B cell (primary cell): ENCODE results near the gene ANKDD1B. TPM values are rescaled to one million over a fixed set of nuclear protein-coding genes. Genes with fewer than 3 reads are reported as not detected.

Experiments used
- ATAC-seq: fragments of 200-7000 bp; cut with Tn5 transposase; one replicate; pipeline ENCODE4 v1.10.0; 2021; ENCODE audit warnings: low read depth, mild to moderate bottlenecking, moderate number of reproducible peaks, moderate library complexity
- CTCF ChIA-PET: fragments of 350-600 bp; sonication (Branson Sonifier 250); formaldehyde crosslinking; loops from one replicate; lab custom pipeline; 2021; ENCODE audit warnings: antibody characterized with exemption, inconsistent platforms; lab: Charles Lee
- POLR2A ChIA-PET: fragments of 350-600 bp; sonication (Branson Sonifier 250); formaldehyde crosslinking; loops from one replicate; lab custom pipeline; 2021; ENCODE audit warnings: antibody characterized with exemption; lab: Charles Lee
- DNase-seq: peaks from one replicate; pipeline ENCODE4 v3.0.0; 2013
- H2AFZ ChIP-seq: 2 replicates; pipeline ENCODE4 v1.6.1; 2012; ENCODE audit warnings: mild to moderate bottlenecking, low read depth, low read length; ENCODE audit not compliant: insufficient read depth, poor library complexity, severe bottlenecking
- H3K27ac ChIP-seq, 2 donors: 1 replicate in 1 of 2; 2 replicates in 1 of 2; pipeline ENCODE4 v1.5.1; 2012 to 2013; ENCODE audit warnings: low read length in 2 of 2, mild to moderate bottlenecking in 2 of 2, moderate library complexity in 1 of 2
- H3K27me3 ChIP-seq, 4 experiments: fragments of 200-600 bp in 1 of 4; sonication (generic) in 1 of 4; replicated peaks in 1 of 4; 1 replicate in 2 of 4; 2 replicates in 2 of 4; pipeline versions ENCODE4 v1.6.1 to v1.7.0; 2013 to 2016; ENCODE audit warnings: low read length in 3 of 4, mild to moderate bottlenecking in 2 of 4, mixed read lengths in 1 of 4, moderate library complexity in 1 of 4; ENCODE audit not compliant: insufficient read depth in 4 of 4, control insufficient read depth in 3 of 4; ENCODE audit errors: control extremely low read depth in 1 of 4
- H3K36me3 ChIP-seq, 2 experiments: replicated peaks in 1 of 2; 1 replicate in 1 of 2; 2 replicates in 1 of 2; pipeline versions ENCODE4 v1.6.1 to v1.7.1; 2013; ENCODE audit warnings: low read length in 1 of 2; ENCODE audit not compliant: insufficient read depth in 2 of 2, control insufficient read depth in 1 of 2; ENCODE audit errors: control extremely low read depth in 1 of 2, extremely low read depth in 1 of 2
- H3K4me1 ChIP-seq, 2 donors: fragments of 200-600 bp in 1 of 2; sonication (generic) in 1 of 2; 1 replicate in 1 of 2; 2 replicates in 1 of 2; pipeline versions ENCODE4 v1.5.1 to v1.6.1; 2013 to 2017; ENCODE audit warnings: low read length in 2 of 2; ENCODE audit not compliant: control insufficient read depth in 2 of 2, insufficient read depth in 2 of 2
- H3K4me2 ChIP-seq: replicated peaks from 2 replicates; pipeline ENCODE3; 2012; ENCODE audit warnings: mild to moderate bottlenecking, low read depth, low read length; ENCODE audit not compliant: poor library complexity, severe bottlenecking
- H3K4me3 ChIP-seq, 5 experiments: fragments of 200-600 bp in 1 of 5; sonication (generic) in 1 of 5; 1 replicate in 3 of 5; 2 replicates in 2 of 5; pipeline versions ENCODE4 v1.5.1 to v1.7.0; 2011 to 2016; ENCODE audit warnings: low read length in 4 of 5, mild to moderate bottlenecking in 4 of 5, low read depth in 2 of 5, control low read depth in 1 of 5, moderate library complexity in 1 of 5; ENCODE audit not compliant: insufficient read depth in 1 of 5; ENCODE audit errors: control extremely low read depth in 1 of 5, extremely low read depth in 1 of 5
- H3K79me2 ChIP-seq: fragments of 200-600 bp; sonication (generic); one replicate; pipeline ENCODE4 v1.6.0; 2016; ENCODE audit warnings: low read length; ENCODE audit not compliant: control insufficient read depth, insufficient read depth
- H3K9ac ChIP-seq: fragments of 200-600 bp; sonication (generic); 2 replicates; pipeline ENCODE4 v1.6.1; 2017; ENCODE audit warnings: mild to moderate bottlenecking, low read length, moderate library complexity
- H3K9me3 ChIP-seq, 3 donors: one replicate each; pipeline versions ENCODE4 v1.6.1 to v1.7.1; 2013; ENCODE audit warnings: low read length in 2 of 3; ENCODE audit not compliant: control insufficient read depth in 2 of 3, insufficient read depth in 1 of 3; ENCODE audit errors: control extremely low read depth in 1 of 3
- H4K20me1 ChIP-seq: 2 replicates; pipeline ENCODE4 v1.6.0; 2012; ENCODE audit warnings: mild to moderate bottlenecking, low read length; ENCODE audit not compliant: insufficient read depth, control insufficient read depth, poor library complexity, severe bottlenecking
- H3K27ac Mint-ChIP-seq: one replicate; pipeline ENCODE4 v1.8.0; 2021; ENCODE audit warnings: mixed read lengths
- H3K27me3 Mint-ChIP-seq: one replicate; pipeline ENCODE4 v1.8.0; 2021; ENCODE audit warnings: mixed read lengths
- H3K4me1 Mint-ChIP-seq: one replicate; pipeline ENCODE4 v1.8.0; 2021; ENCODE audit warnings: mixed read lengths
- H3K4me3 Mint-ChIP-seq: one replicate; pipeline ENCODE4 v1.8.0; 2021; ENCODE audit warnings: mixed read lengths
- H3K9me3 Mint-ChIP-seq: one replicate; pipeline ENCODE4 v1.8.0; 2022; ENCODE audit warnings: mixed read lengths; ENCODE audit not compliant: insufficient read depth
- CTCF ChIP-seq: fragments of 200-600 bp; IDR thresholded peaks from one replicate; pipeline ENCODE4 v1.8.0; 2022; ENCODE audit warnings: antibody characterized with exemption, mild to moderate bottlenecking
- EZH2 ChIP-seq: IDR thresholded peaks from 2 replicates; pipeline ENCODE4 v1.6.1; 2012; ENCODE audit warnings: borderline replicate concordance, low read depth, mild to moderate bottlenecking, moderate library complexity, low read length; ENCODE audit not compliant: insufficient read depth, poor library complexity, severe bottlenecking
- WGBS: methylation state at CpG from one replicate; pipeline ENCODE4 v1.1.5; 2013; ENCODE audit warnings: missing lambda C conversion rate; ENCODE audit not compliant: insufficient coverage; 5-methylcytosine and 5-hydroxymethylcytosine counted together
- intact Hi-C: fragments of 100-400 bp; cut with micrococcal nuclease; formaldehyde crosslinking; loops from one replicate; pipeline ENCODE4 v1.10.0; 2022
- polyA plus RNA-seq: library from polyadenylated mRNA; depleted of rRNA; stranded (reverse); fragments of >200 nt; gene quantifications from 2 replicates; pipeline ENCODE4 v1.2.3, GENCODE V29; 2012
- total RNA-seq, 2 donors: library from RNA; stranded (reverse); fragments of 120-200 nt in 1 of 2; gene quantifications; 1 replicate in 1 of 2; 2 replicates in 1 of 2; pipeline versions ENCODE4 v1.2.3 to v1.2.4, GENCODE V29; 2013 to 2022

ANKDD1B gene
- total and polyA plus RNA-seq, 2 donors (not counting 1 experiment from before 2014, with no cell fraction given): 0.30 to 1.1 TPM

GRCh38 chr5:75707911-75708509 lies 96.8 kb downstream of the ANKDD1B start:
- H3K9me3 ChIP-seq: no peaks in the 10 kb centered on the region
- H3K4me1 ChIP-seq: no peaks in the 10 kb centered on the region
- TF ChIP-seq CTCF (no peak), EZH2 (no peak)
- no peak overlapping the region for H3K27ac Mint-ChIP-seq
- no peak for ATAC-seq
- CTCF ChIA-PET: no interaction called here
- H3K36me3 ChIP-seq: peaks cover 13 to 35% of the 10 kb centered on the region in 2 experiments
- H2AFZ ChIP-seq: no peak overlapping the region
- H3K4me2 ChIP-seq: no peak overlapping the region
- peaks cover 5% of the 10 kb centered on the region for H4K20me1 ChIP-seq
- no peak for DNase-seq
- H3K79me2 ChIP-seq: peaks cover 25% of the 10 kb centered on the region
- no peak overlapping the region for H3K9ac ChIP-seq
- no peaks in the 10 kb centered on the region for H3K27me3 Mint-ChIP-seq
- H3K4me3 ChIP-seq: no peak overlapping the region
- H3K27me3 ChIP-seq: no peaks in the 10 kb centered on the region
- no peak overlapping the region for H3K4me3 Mint-ChIP-seq
- no peak overlapping the region for H3K27ac ChIP-seq
- intact Hi-C loops: no loop called here
- peaks cover 6% of the 10 kb centered on the region for H3K4me1 Mint-ChIP-seq
- no CpG with 5 or more reads among the region's 1 CpG for WGBS
- POLR2A ChIA-PET: no interaction called here
- no peaks in the 10 kb centered on the region for H3K9me3 Mint-ChIP-seq

DNA sequence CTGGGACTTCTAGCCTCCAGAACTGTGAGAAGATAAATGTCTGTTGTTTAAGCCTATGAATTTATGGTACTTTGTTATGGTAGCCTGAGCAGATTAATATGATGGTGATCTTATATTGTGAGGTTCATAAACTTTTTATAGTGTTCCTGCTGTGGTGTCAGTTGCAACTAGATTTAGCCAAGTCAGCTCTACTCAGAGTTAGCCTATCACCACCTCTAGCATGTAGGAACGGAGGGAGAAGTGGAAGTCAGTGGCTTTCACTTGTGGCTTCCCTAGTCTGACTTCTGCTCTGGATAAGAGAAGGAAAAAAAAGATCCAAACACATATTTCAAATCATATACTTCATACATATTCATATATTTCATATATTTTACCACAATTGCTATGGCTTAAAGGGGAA lies 99.4 kb downstream of the ANKDD1B start:
- Histone ChIP-seq H3K27me3 (no peaks in the 10 kb centered on the region), H3K4me2 (no peak overlapping the region), H3K79me2 (peaks cover 52% of the 10 kb centered on the region), H3K9ac (no peak overlapping the region), H3K27ac (no peak overlapping the region), H3K4me1 (peaks cover 1 to 2% of the 10 kb centered on the region in 2 donors), H3K36me3 (peaks cover 9 to 22% of the 10 kb centered on the region in 2 experiments), H4K20me1 (peaks cover 7% of the 10 kb centered on the region), H3K9me3 (no peaks in the 10 kb centered on the region), H3K4me3 (no peak overlapping the region), H2AFZ (no peak overlapping the region)
- H3K27me3 Mint-ChIP-seq: no peaks in the 10 kb centered on the region
- no peak for TF ChIP-seq EZH2
- no peak for TF ChIP-seq CTCF
- peaks cover 20% of the 10 kb centered on the region for H3K4me1 Mint-ChIP-seq
- intact Hi-C loops: no loop called here
- H3K9me3 Mint-ChIP-seq: no peaks in the 10 kb centered on the region
- ChIA-PET POLR2A (no interaction called here), CTCF (no interaction called here)
- no peak overlapping the region for H3K27ac Mint-ChIP-seq
- no peak for DNase-seq
- H3K4me3 Mint-ChIP-seq: no peak overlapping the region
- WGBS: no CpG with 5 or more reads among the region's 1 CpG
- ATAC-seq: no peak
